CD4-positive, alpha-beta T cell treated with Interleukin-10 for 1 hour (primary cell): ENCODE measurements around the gene PSAPL1.

Experiments
- DNase-seq: peaks from one replicate; pipeline ENCODE4 v3.0.0-alpha.2; 2020

Gene PSAPL1

GRCh38 chr4:7393601-7394575 lies 40.8 kb downstream of the PSAPL1 start:
- DNase-seq = no peak

DNA sequence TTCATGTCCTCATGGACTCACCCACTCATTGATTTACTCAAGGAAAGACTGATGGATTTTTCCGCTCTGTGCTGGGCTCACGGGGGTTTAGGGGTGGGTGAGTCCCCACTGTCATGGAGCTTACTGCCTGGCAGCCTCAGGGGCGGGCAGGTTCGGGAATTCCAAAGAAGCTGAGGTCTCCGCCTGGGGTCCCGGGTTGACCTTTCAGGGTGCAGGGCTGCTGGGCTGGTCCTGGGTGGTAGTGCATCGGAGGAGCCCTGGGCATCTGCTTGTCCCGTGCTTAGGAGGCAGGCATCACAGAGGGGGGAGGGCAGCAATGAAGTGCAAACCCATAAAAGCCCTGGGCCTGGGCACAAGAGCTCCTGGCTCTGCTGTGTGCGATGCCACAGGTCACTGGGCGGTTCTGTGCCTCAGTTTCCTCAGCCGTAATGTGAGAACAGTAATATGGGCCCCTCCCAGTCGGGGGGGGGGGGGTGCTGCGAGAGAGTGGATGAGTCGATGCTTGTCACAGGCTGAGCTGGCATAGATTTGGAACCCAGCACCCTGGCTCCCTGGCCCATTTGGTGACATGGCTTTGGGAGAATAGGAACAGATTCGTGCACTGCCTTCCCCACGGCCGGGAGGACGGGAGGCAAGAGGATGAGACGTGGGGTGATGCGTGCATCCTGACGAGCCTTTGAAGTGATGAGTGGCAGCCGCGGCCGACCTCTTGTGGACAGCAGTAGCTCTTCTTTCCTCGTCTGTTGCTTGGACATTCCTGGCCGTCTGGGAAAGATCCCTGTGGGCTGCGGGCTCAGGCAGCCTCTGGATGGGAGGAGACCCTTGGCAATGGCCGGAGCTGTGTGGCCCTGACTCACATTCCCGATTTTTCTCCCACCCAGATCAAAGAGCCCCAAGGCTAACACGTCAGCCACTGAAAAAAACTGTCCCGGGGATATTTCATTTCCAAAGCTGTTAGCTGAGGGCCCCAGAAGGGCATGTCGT lies 42.0 kb downstream of the PSAPL1 start:
- no peak for DNase-seq

GRCh38 chr4:7391637-7392437 lies 42.9 kb downstream of the PSAPL1 start:
- no peak for DNase-seq

DNA sequence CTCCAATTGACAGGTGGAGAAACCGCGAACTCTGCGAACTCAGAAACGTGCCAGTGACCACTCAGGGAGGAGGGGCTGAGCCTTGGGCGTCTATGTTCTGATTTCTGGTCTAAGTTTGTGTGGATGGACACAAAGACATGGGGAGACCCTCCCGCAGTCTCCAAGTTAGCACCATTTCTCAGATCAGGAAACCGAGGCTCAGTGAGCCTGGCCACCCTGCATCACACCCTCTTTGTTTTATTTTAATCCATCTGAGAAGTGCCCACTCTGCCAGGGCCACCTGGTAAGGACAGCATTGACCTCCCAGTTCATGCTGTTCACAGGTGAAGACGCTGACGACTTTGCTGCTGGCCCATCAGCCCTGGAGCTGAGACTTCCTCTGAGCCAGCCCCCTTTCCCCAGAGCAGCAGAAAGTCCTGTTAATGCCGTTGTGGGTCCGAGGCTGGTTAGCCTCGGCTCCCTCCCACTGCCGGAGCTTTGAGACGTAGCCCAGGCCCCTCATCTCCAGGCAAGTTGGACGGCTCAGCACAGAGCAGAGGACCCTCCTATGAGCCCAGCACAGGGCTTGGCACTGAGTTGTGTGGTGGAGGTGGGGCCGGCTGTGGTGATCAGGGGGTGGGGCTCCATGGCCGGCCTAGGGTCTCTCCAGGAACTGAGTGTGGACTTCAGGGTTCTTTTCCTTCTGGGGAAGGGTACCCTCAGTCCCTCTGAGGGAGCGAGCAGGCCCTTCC lies 43.7 kb downstream of the PSAPL1 start:
- DNase-seq = no peak

GRCh38 chr4:7390336-7390735 lies 44.4 kb downstream of the PSAPL1 start:
- no peak for DNase-seq

- DNase-seq = no peak
Measured at GRCh38 chr4:7389719-7390118, 45.0 kb downstream of the PSAPL1 start.

- DNase-seq = no peak
Measured at GRCh38 chr4:7389101-7389701, 45.5 kb downstream of the PSAPL1 start.

GRCh38 chr4:7388627-7389026 lies 46.1 kb downstream of the PSAPL1 start:
- DNase-seq = no peak

DNA sequence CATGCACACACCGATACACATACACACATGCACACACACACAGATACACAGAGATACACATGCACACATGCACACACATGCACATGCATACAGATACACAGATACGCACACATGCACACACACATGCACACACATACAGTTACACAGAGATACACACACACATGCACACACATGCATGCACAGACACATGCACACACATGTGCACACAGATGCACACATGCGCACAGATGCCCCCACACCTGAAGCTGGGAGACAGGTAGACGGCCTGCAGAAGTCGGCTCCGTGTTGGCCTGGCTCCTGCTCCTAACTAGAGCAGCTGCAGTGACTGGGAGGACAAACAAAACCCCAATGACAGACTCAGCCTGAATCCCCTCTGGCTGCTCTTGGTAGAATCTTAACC lies 46.8 kb downstream of the PSAPL1 start:
- DNase-seq = no peak

DNA sequence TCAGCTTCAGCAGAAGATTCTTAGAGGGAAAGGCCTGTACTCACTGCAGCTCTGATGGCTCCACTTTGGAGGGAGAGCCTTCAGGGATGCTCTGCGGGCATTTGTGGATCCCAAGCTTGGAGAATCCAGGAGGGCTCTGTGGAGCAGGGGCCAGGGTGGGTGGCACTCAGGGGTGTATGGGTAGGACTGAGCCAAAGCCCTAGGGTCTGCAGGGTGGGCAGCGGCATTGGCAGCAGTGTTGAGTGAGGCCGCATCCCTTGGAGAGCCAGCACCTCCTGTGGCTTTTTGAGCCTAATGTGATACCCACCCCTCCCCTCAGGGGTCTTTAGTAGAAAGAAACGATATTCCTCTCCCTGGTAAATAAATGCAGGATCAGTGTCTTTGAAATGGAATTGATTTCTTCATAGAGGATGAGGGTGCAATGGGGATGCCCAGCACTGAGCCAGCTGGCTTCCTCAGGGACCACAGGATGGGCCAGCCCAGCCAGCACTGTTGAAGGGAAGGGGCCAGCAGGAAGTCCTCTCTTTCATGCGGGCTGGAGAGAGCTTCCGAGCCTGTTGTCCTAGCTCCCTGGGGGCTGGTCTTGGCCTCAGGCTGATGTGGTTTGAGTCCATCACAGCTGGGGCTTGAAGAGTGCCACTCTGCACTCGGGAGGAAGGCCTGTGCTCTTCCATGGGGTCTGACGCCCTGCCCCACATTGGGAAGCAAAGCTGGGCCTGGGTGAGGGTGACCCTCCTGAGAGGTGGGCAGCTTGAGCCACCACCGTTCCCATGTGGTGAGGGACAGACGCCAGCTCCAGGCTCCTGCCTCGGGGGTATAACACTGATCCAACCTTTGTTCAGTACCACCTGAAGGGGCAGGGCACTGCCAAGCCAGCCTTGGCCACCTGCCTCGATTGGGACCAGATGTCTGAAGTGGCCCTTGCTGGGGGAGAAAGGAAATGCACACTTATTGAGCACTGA lies 49.5 kb downstream of the PSAPL1 start:
- no peak for DNase-seq

DNA sequence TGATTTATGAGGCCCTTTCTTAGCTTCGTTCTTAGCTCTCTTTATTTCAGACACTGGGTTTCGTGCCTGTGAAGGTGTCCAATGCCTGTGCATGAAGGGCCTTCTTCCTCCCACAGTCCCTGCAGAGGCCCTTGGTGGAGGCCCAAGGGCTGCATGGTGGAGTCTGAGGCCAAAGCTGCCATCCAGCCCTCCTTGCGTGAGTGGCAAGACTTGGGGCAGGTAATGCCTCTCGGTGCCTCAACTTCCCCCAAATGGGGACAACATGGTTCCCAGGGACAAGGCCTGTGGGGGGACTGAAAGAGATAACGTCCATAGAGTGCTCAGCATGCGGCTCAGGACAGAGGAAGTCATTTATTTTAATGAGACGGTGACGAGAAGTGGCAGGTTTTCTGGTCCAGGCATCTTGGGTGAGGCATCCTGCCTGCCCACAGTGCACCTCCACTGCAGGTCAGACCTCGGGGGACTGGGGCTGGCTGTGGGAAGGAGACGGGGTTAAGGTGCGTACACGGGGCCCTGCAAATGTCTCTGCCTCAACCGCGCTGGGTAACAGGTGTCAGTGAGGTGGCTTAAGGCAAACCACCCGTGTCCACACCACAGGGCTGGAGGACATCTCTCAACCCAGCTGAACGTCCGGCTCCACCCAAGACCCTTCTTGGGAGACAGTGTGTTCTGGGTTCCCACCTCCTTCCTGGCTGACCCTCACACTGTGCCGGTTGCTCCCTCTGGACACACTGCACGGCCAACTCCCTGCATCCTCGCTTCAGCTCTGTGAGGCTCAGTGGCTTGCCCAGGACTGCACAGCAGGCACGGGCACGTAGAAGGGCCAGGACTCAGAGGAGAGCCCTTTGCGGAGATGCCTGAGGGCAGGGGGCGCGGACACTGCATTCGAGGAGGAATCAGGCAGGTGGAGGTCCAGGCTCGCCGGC lies 50.5 kb downstream of the PSAPL1 start:
- DNase-seq = no peak

DNA sequence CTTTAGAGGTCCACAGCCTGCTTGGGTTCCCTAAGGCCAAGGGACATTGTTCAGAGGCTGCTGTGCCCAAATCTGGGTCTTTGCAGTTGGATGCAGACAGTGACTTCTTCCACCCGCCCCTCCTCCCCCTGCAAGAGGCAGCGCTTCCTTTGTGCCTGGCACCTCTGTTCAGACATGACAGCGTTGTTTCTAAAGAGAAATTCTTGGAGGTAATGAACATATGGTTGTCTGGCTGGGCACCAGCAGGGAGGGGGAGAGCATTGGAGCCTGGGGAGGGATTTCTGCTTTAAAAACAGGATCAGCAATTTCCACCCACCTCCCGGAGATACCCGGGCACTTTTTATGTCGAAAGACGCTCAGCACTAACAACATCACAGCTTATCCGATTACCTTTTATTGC lies 51.5 kb downstream of the PSAPL1 start:
- DNase-seq = no peak

DNA sequence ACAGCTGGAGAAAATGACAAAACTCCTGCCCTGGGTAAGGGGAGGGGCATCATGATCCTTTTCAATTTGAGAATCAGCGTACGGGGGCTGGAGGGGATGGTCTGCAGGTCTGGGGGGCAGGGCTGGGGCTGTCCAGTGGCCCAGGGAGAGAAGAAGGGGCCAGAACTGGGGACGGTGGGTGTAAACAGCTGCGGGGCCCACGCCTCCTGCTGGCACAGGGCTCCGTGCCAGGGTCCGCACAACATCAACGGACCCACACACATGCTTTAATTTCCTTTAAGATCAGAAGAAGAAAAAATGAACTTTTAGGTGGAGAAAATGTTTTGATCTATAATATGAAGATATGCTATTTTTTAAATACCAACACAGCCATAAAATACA lies 52.1 kb downstream of the PSAPL1 start:
- no peak for DNase-seq

- DNase-seq = no peak
Measured at GRCh38 chr4:7381890-7382633, 52.7 kb downstream of the PSAPL1 start.

DNA sequence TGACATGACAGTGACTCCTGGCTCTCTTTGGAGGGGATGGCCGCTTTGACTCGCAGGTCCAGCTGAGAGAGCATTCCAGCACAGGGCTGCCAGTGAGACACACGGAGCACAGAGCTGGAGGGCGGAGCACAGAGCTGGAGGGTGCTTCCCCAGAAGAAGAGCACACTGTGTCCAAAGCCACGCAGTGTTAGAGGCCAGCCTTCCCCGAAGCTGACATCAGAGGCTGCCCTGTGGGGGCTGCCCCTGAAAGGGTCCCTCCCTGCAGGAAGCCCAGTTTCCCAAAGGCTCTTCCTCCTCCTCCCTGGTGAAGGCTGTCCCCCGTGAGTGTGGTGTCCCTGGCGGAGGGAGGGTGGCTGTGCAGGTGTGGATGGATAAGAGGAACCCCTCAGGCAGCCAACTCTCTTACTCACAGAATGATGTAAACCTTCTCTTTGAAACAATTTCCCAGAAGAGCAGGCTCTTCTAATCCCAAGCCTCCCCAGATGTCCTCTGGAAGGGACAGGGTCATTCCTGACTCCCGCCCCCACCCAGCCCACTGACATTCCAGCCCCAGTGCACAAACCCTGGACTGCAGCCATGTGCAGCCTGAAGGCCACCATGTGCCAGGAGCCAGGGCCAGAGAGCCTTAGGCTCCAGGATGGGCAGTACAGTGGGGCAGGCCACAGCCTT lies 53.4 kb downstream of the PSAPL1 start:
- no peak for DNase-seq
